GM18520 (cell line): ENCODE data around the gene ASTE1.
"Not testable (repeated sequence)": the region's sequence is repeated elsewhere in the genome, so short reads cannot be mapped to it uniquely, and the experiment has no call there.

Experiments used
- ATAC-seq: cut with Tn5 transposase; IDR thresholded peaks from one replicate; pipeline ENCODE4 v1.9.1; 2021; ENCODE audit not compliant: unreplicated experiment

Gene ASTE1

DNA sequence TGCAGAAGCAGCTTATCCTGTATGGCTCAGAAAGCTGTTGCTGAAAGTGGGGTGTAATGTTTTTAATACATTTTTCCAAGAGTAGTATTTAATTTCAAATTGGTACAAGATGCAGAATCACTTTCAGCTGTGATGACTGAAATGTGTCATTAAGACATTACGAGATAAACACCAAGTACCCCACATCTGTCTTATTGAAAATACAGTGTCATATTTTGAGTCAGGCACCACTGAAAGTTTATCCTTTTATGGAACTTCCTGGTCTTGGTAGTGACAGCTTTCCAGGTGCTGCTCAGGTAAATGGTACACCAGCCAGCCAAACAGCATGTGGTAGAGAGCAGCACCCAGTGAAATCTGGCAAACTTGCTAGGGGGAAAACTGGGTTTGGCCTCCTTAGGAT lies 16.9 kb downstream of the ASTE1 start:
- no peak for ATAC-seq

DNA sequence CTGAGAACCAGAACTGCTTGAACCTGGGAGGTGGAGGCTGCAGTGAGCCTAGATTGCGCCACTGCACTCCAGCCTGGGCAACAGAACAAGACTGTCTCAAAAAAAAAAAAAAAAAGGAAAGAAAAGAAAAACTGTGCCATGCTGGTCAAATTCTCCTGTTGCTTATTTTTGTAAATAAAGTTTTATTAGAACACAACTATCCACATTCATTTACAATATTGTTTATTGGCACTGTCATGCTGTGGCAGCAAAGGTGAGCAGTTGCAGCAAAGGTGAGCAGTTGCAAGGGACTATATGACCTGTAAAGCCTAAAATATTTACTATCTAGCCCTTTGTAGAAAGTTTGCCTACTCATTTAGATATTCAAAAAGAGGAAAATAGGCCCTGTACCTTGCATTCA lies 18.3 kb downstream of the ASTE1 start:
- no peak for ATAC-seq

DNA sequence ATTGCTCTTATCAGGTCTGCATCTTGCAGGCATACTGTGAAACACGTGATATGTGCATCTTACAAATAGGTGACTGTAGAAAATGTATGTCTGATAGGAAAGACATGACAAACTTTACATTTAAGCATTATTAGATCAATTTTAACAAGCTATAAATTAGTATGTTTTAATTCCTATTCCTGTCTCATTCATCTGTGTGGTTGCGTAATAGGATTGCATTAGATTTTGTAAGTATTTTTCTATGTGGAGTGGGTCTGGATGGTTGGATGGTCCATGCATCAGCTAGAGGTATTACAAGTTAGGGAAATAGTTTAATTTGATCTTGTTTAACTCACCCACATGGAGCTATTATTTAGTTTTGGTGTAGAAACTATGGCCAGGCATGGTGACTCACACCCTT lies 18.8 kb downstream of the ASTE1 start:
- ATAC-seq, result no peak

DNA sequence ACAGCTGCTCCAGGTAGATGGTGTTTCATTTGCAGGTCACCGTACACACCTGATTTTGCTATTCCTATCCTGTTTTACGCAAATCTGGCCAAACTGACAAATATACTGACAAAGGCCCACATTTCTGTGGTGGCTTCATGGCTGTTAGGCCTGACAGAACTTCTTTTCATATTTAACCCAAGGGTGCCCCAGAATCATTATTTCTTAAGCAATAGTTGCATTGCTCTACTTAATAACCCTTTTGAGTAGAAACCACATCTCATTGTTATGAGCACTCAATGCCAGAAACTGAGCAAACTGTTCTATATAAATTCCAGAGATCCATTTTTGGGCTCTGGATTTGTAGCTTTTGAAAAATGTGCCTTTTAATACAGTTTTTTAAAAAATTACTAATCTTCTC lies 19.4 kb downstream of the ASTE1 start:
- no peak for ATAC-seq

DNA sequence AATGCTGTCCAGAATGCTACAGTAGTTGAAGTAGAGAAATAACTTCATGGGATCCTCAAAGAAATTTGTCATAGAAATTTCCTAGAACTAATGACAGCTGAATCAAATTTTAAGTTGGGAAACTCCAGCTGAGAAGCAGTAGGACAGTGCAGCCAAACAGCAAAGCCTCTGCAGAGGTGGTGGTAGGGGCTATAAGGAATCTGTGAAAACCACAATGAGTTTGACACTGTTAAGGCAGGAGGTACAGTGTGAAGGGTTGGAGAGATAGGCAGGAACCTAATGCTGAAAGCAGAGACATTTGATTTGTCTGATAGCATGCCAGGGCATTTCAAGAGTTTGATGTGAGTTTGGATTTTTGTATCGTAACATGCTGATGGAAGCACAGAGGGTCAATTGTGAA lies 22.0 kb downstream of the ASTE1 start:
- no peak for ATAC-seq

DNA sequence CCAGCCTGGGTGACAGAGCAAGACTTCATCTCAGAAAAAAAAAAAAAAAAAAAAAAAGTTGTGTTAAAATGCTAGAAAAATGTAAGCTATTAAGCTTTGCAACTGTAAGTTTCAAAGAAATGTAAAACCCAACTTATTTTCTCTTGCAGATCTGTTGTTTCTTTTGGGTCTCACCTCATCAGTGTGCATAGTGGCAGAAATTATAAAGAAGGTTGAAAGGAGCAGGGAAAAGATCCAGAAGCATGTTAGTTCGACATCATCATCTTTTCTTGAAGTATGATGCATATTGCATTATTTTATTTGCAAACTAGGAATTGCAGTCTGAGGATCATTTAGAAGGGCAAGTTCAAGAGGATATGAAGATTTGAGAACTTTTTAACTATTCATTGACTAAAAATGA lies 25.6 kb downstream of the ASTE1 start:
- no peak for ATAC-seq

DNA sequence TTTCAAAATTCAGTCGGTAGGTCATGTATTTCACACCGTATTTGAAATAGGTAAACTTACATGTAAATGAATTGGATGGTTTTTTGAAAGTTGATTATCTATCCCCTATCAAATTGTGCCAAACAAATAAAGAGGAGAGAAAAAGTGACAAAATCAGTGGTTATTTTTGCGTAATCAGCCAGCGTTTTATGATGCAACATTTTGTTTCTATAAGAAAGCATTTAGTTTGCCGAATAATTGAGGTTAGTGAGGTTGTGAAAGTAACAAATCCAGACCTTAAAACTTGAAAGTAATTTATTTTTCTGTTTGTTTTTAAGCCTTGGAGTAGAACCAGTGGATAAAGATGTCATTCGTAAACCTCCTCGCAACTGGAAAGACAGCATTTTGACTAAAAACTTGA lies 29.3 kb downstream of the ASTE1 start:
- ATAC-seq, result no peak

DNA sequence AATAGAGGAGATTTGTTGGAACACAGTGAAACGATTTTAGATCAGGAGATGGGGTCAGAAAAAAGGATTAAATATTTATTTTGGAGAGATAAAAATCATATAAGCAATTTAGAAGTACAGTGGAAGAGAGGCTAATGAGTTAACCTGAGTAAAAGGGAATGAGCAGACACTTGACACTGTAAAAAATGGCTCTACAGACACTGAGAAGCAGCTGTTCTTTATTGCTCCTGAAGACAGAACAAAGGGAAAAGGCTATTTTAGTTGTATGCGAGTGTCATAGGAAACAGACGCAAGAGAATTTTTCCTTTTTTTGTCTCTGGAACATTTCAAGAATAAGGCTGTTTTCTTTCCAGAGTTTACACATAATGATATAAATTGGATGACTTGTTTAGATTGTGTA lies 34.3 kb downstream of the ASTE1 start:
- no peak for ATAC-seq

DNA sequence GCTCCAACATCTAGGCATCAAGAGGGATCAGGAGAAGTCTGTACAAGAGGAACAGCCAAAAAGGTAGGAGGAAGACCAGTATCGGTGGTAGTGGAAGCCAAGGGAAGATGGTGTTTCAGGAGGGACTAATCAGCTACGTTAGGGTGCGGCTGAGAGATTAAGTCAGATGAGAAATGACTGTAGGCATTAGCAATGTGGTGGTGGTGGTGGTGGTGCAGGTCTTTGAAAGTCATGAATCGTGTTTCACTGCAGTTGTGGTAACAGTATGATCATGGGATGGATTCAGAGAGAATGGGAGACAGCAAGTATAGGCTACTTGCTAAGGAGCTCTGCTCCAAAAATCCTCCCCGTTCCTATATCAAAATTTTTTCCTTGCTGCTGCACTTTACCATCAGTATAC lies 35.5 kb downstream of the ASTE1 start:
- ATAC-seq, result no peak

DNA sequence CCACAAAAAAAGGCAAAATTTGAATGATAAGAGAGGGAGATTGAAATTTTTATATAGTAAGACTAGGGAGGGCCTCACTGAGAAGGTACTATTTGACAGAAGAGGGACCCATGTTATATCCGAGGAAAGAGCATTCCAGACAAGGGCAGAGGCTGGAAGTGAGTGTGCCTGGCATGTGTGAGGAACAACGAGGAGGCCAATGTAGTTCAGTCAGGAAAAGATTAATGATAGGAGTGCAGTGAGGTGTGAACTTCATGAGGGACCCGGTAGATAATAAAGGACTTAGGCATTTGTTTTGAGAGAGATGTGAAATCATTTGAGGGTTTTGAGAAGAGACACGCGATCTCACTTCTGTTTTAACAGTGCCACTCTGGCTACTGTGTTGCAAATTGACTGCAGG lies 36.3 kb downstream of the ASTE1 start:
- no peak for ATAC-seq

DNA sequence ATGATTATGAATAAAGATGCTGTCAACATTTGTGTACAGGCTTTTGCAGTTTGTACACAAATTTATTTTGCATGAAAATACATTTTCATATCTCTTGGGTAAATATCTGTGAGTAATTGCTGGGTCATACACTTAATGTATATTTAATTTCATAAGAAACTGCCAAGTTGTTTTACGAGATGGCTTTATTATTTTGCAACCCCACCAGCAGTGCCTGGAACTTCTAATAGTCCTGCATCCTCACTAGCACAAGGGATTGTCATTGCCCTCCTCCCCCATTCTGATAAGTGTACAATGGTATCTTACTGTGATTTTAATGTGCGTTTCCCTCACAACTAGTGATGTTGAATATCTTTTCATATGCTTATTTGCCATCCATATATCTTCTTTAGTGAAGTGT lies 45.2 kb downstream of the ASTE1 start:
- no peak for ATAC-seq

DNA sequence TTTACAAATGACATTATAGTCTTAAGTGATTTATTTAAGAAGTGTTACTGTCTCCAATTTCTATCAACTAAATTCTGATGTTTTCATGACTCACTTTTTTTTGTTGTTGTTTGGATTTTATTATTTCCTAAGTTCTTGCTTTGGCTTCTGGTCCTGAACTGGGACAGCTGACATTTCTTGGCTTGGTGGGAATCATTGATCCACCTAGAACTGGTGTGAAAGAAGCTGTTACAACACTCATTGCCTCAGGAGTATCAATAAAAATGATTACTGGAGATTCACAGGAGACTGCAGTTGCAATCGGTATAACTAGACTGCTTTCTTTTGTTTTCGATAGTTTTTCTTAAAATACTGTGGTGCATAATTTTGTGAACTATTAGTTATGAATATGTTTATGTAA lies 47.5 kb downstream of the ASTE1 start:
- ATAC-seq, result no peak

DNA sequence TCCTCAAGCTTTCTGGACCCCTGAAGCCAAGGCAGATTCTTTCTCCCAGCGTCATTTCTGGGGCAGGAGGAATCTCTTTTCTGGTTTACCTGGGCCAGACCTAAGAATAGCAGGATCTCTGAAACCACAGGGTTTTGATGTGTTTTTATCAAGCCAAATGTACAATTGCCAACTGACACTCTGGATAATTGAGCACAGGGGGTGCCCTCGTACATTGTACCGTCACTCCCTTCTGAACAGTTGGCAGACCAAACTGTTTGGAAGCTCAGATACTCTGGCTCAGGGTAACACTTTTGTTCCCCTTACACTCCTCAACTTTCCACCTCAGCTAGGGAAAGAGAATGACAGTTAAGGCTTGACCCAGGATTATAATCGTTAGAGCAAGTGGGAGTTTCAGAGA lies 49.9 kb downstream of the ASTE1 start:
- ATAC-seq, result no peak

DNA sequence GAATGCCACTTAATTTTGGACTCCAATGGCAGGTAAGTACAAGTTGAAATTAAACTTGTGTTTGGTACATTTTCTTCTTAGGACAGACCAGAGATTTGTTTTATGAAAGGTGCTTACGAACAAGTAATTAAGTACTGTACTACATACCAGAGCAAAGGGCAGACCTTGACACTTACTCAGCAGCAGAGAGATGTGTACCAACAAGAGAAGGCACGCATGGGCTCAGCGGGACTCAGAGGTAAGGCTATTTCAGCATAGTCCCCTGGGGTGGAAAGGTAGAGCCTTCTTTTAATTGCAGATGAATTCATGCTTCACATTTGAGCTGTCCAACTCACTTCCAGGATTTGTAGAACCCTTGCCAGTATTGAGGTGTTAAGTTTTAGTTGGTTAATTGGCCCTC lies 51.4 kb downstream of the ASTE1 start:
- ATAC-seq, result no peak

DNA sequence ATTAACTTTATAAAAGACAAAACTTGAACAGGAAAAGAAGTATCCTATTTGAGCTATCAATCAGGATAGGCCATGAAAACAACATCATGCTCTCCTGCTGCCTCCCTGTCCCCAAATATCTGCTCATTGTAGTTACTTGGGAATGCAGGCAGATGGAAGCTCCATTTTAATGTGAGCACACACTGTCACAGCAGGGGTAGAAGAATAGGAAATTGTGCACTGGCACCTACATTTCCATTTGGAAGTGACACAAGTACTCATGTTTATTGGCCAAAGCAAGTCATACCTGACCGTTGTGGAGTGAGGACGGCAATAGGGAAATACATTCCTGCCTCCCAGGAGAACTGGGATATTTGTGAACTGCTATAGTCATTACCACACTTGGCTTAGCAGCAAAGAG lies 52.4 kb downstream of the ASTE1 start:
- no peak for ATAC-seq

DNA sequence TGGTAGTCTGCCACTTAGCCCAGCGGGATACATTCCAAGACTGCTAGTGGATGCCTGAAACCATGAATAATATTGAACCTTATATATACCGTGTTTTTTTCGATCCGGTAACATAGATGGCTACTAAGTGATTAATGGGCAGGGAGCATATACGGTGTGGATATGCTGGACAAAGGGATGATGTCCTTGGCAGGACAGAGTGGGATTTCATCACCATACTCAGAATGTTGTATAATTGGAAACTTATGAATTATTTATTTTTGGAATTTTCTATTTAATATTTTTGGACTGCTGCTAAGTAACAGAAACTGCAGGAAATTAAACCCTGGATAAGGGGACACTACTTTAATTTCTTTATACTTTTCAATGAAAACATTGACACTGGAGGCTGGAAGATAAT lies 53.2 kb downstream of the ASTE1 start:
- ATAC-seq, result no peak

DNA sequence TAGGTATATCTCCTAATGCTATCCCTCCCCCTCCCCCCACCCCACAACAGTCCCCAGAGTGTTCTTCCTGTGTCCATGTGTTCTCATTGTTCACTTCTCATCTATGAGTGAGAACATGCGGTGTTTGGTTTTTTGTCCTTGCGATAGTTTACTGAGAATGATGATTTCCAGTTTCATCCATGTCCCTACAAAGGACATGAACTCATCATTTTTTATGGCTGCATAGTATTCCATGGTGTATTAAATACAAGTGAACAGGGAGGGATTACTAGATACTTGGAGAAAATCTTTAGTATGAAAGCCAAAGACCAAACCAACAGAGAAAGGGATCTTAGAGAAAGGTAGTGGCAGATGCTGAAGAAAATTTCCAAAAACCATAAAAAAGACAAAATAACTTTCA lies 54.0 kb downstream of the ASTE1 start:
- not testable (repeated sequence) for ATAC-seq

DNA sequence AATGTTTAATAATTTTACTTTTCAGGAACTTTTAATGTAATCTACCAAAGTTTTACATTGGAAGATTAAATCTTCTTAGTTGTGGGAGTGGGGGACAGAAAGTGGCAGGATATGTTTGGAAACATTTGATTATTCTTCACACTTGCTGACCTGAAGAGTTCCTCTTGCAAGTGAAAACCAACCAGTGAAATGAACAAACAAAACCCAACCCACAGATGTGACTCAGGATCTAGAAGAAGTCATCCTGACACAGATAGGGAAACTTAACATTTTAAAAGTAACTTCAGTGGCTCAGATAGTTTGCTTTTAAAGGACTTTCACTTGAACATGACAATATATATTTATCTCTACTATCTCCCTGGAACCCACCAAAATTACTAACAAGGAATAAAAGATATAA lies 55.4 kb downstream of the ASTE1 start:
- ATAC-seq, result no peak

DNA sequence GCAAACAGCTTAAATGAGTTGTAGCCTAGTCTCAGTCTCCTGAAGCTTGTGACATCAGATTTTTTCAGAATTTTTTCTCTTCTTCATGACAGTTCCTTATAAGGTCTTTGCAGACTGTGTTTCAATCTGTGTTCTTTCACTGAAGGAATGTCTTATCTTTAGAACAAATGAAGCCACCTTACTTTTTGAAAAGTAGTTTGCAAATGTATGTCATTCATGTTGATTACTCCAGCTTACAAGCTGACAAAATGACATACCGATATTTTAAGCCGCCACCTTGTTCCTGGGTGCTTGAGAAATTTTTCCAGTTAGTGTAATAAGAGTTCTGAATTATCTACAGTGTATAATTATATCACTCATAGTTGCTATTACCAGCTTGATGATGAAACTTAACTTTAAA lies 57.0 kb downstream of the ASTE1 start:
- ATAC-seq, result no peak

DNA sequence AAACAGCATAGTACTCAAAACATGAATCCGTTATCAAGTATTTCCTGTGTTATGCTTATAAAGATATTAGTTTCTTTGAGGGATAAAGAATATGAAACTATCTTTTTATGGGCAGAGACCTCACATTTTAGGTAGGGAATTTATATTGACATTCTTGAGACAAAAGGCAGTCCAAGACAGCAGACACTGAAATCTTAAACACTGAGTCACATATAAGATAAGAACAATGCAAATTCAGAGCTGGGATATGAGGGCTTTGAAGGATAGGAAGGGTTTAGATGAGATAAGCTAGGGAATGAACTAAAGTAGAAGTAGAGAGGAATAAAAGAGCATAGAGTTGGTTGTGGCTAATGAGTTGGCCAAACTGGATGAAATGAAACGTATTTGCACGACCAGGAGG lies 58.4 kb downstream of the ASTE1 start:
- ATAC-seq, result no peak

DNA sequence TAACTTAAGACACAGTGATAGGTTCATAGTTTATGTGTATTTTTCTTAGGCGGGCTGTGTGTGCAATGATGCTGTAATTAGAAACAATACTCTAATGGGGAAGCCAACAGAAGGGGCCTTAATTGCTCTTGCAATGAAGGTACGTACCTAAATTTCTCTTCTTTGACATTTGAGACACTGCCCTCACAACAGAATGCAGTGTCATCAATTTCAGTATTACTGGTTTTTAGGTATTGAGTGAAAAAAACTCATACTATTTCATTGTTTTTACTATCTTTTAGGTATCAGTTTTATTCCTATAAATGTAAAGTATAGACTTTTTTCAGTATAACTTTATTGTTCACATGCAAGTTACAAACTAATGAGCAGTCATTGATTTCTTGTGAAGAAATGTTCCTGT lies 59.3 kb downstream of the ASTE1 start:
- ATAC-seq, result no peak

DNA sequence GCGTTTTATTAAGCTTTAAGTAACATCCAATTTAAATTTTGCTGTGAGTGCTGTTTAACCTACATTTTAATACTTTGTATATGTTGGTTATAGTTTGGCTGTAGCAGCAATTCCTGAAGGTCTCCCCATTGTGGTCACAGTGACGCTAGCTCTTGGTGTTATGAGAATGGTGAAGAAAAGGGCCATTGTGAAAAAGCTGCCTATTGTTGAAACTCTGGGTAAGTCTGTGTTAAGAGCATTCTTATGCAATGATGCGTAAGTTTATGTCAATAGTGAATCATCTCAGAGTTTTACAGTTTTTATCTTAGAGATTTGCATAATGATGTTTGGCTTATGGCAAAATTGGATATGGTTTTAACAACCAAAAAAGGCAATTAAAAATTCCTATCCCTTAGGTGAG lies 62.7 kb downstream of the ASTE1 start:
- ATAC-seq, result no peak
